Measurements from ENCODE around the gene ERH.

GRCh38 chr14:69337984-69338383 lies 60.1 kb downstream of the ERH start:
- no peak for TF ChIP-seq CTCF (IDR thresholded peaks at IDR 0.05 in 4 of 5, conservative IDR thresholded peaks at IDR 0.05 in 1 of 5)
- TF ChIP-seq POLR2A (IDR thresholded peaks at IDR 0.05) = no peak

Measured in gastrocnemius medialis (tissue), 4 donors.